HPDE6-E6E7 (cell line): ENCODE data around the gene ANKLE2.
A peak's percentile ranks its signal among the peaks of the same experiment; 100 is the strongest.
"Not testable (repeated sequence)": the region's sequence is repeated elsewhere in the genome, so short reads cannot be mapped to it uniquely, and the experiment has no call there.

Experiments
- DNase-seq: peaks from one replicate; pipeline ENCODE4 v3.0.0; 2011; ENCODE audit warnings: missing footprints; ENCODE audit errors: extremely low spot score

ANKLE2 gene

GRCh38 chr12:132761032-132761920 is at the start of gene ANKLE2:
ANKLE2 (minus strand) TSS chr12:132761832; CDS start chr12:132761798, 34 bp downstream.
- peak; percentile 37 for DNase-seq

GRCh38 chr12:132809391-132809790 is 47.8 kb upstream of the ANKLE2 start:
- DNase-seq, result not testable (repeated sequence)

- no peak for DNase-seq
These were observed 45.9 kb upstream of the ANKLE2 start for GRCh38 chr12:132807295-132808092.

GRCh38 chr12:132806857-132807256 is 45.2 kb upstream of the ANKLE2 start:
- no peak for DNase-seq

- peak; percentile 23 for DNase-seq
These were observed 42.8 kb upstream of the ANKLE2 start for GRCh38 chr12:132804426-132804861.

GRCh38 chr12:132803888-132804287 is 42.3 kb upstream of the ANKLE2 start:
- DNase-seq, result no peak

GRCh38 chr12:132803125-132803524 is 41.5 kb upstream of the ANKLE2 start:
- no peak for DNase-seq

GRCh38 chr12:132801741-132802140 is 40.1 kb upstream of the ANKLE2 start:
- no peak for DNase-seq

GRCh38 chr12:132798836-132799235 is 37.2 kb upstream of the ANKLE2 start:
- DNase-seq, result no peak

- DNase-seq, result no peak
These were observed 36.4 kb upstream of the ANKLE2 start for GRCh38 chr12:132797820-132798570.

- DNase-seq, result no peak
These were observed 34.2 kb upstream of the ANKLE2 start for GRCh38 chr12:132795847-132796246.

- not testable (repeated sequence) for DNase-seq
These were observed 30.3 kb upstream of the ANKLE2 start for GRCh38 chr12:132791940-132792339.

- no peak for DNase-seq
These were observed 27.5 kb upstream of the ANKLE2 start for GRCh38 chr12:132789099-132789471.

GRCh38 chr12:132788375-132789098 is 26.9 kb upstream of the ANKLE2 start:
- DNase-seq, result no peak

- DNase-seq, result no peak
These were observed 26.2 kb upstream of the ANKLE2 start for GRCh38 chr12:132787877-132788276.

- no peak for DNase-seq
These were observed 24.6 kb upstream of the ANKLE2 start for GRCh38 chr12:132786192-132786591.

GRCh38 chr12:132784580-132784979 is 22.9 kb upstream of the ANKLE2 start:
- DNase-seq, result no peak

GRCh38 chr12:132783917-132784531 is 22.4 kb upstream of the ANKLE2 start:
- DNase-seq, result no peak

- DNase-seq, result no peak
These were observed 20.3 kb upstream of the ANKLE2 start for GRCh38 chr12:132781938-132782337.

- no peak for DNase-seq
These were observed 18.2 kb upstream of the ANKLE2 start for GRCh38 chr12:132779781-132780353.
